Natural killer cell (primary cell): ENCODE results near the gene MITF. TPM values are rescaled to one million over a fixed set of nuclear protein-coding genes. Genes with fewer than 3 reads are reported as not detected.

Experiments used
- ATAC-seq, 3 donors: fragments of 150-1000 bp in 2 of 3; fragments of 200-7000 bp in 1 of 3; cut with Tn5 transposase; 1 replicate in 1 of 3; 2 replicates in 2 of 3; pipeline ENCODE4 v1.10.0; 2021; ENCODE audit warnings: mild to moderate bottlenecking in 2 of 3, moderate library complexity in 2 of 3
- DNase-seq, 2 donors: peaks; one replicate each; pipeline versions ENCODE4 v3.0.0 to v3.0.0-alpha.2; 2013 to 2021; ENCODE audit warnings: mixed read lengths in 1 of 2
- H3K27ac ChIP-seq: one replicate; pipeline ENCODE4 v1.5.1; 2013; ENCODE audit warnings: mild to moderate bottlenecking, low read length
- H3K27me3 ChIP-seq: one replicate; pipeline ENCODE4 v1.6.1; 2013; ENCODE audit warnings: low read length; ENCODE audit not compliant: control insufficient read depth, insufficient read depth
- H3K36me3 ChIP-seq: one replicate; pipeline ENCODE4 v1.6.1; 2013; ENCODE audit warnings: low read length; ENCODE audit not compliant: control insufficient read depth, insufficient read depth
- H3K4me1 ChIP-seq: one replicate; pipeline ENCODE4 v1.6.1; 2013; ENCODE audit warnings: low read length; ENCODE audit not compliant: control insufficient read depth, insufficient read depth
- H3K4me3 ChIP-seq: one replicate; pipeline ENCODE4 v1.5.1; 2013; ENCODE audit warnings: low read length
- H3K9me3 ChIP-seq: one replicate; pipeline ENCODE4 v1.6.1; 2013; ENCODE audit warnings: low read length; ENCODE audit not compliant: control insufficient read depth, insufficient read depth
- H3K27ac Mint-ChIP-seq, 2 donors: one replicate each; pipeline ENCODE4 v1.8.0; 2022; ENCODE audit warnings: mild to moderate bottlenecking in 2 of 2, mixed read lengths in 2 of 2, moderate library complexity in 1 of 2
- H3K27me3 Mint-ChIP-seq, 2 donors: one replicate each; pipeline ENCODE4 v1.8.0; 2022; ENCODE audit warnings: low read depth in 2 of 2, mixed read lengths in 2 of 2
- H3K36me3 Mint-ChIP-seq: one replicate; pipeline ENCODE4 v1.8.0; 2022; ENCODE audit warnings: mixed read lengths
- H3K4me1 Mint-ChIP-seq, 2 donors: one replicate each; pipeline ENCODE4 v1.8.0; 2022; ENCODE audit warnings: mixed read lengths in 2 of 2
- H3K4me3 Mint-ChIP-seq: one replicate; pipeline ENCODE4 v1.8.0; 2022; ENCODE audit warnings: mild to moderate bottlenecking, moderate library complexity, mixed read lengths
- H3K9me3 Mint-ChIP-seq, 2 donors: one replicate each; pipeline ENCODE4 v1.8.0; 2022; ENCODE audit warnings: mixed read lengths in 2 of 2
- CTCF ChIP-seq: fragments of 200-600 bp; IDR thresholded peaks from one replicate; pipeline ENCODE4 v1.8.0; 2022; ENCODE audit warnings: antibody characterized with exemption
- WGBS: methylation state at CpG from one replicate; pipeline ENCODE4 v1.1.7; 2013; ENCODE audit warnings: missing lambda C conversion rate; ENCODE audit not compliant: insufficient coverage; 5-methylcytosine and 5-hydroxymethylcytosine counted together
- intact Hi-C: fragments of 100-400 bp; cut with micrococcal nuclease; formaldehyde crosslinking; loops from one replicate; pipeline ENCODE4 v1.14.2; 2022
- total RNA-seq, 4 donors: library from RNA; stranded (reverse); fragments of 120-200 nt in 1 of 4; gene quantifications; one replicate each; pipeline versions ENCODE4 v1.2.3 to v1.2.4, GENCODE V29; 2013 to 2022

Gene MITF
- total RNA-seq, 3 donors from 2014 or later (not counting 1 experiment from before 2014, with no cell fraction given) = 0.23 to 1.5 (median 0.54) TPM

- no peaks in the 10 kb centered on the region for H3K4me1 Mint-ChIP-seq
These were observed 40.5 kb upstream of the MITF start for GRCh38 chr3:69698728-69699127.

DNA sequence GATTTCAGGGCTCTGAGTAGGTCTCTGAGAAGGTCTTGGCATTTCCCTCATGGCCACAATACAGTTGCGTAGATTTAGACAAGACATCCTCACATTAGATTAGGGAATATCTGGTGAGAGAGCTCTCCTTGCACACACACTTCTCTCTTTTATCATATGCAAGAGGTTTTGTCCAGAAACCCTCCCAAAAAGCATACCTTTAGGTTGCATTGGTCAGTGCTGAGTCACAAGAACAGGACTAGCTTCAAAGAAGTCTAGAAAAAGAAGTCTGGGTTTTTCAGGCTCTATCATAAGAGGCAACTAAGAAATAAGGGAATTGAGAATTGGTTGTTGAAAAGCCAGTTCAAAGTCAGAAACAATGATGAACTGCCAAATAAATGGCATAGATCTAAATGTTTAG lies 40.1 kb upstream of the MITF start:
- DNase-seq = no peak
- intact Hi-C loops = no loop called here
- H3K27ac ChIP-seq = no peak overlapping the region
- Mint-ChIP-seq H3K27ac (no peak overlapping the region), H3K27me3 (peaks cover 0 to 6% of the 10 kb centered on the region in 2 donors), H3K9me3 (peaks cover 4 to 5% of the 10 kb centered on the region in 2 donors), H3K4me3 (no peak overlapping the region), H3K4me1 (no peaks in the 10 kb centered on the region), H3K36me3 (no peaks in the 10 kb centered on the region)
- no peak for ATAC-seq
- peaks cover 3% of the 10 kb centered on the region for H3K9me3 ChIP-seq
- no peaks in the 10 kb centered on the region for H3K27me3 ChIP-seq
- no peaks in the 10 kb centered on the region for H3K4me1 ChIP-seq
- TF ChIP-seq CTCF = no peak
- 100% methylated on average over 1 of the region's 1 CpG for WGBS
- H3K36me3 ChIP-seq = no peaks in the 10 kb centered on the region
- H3K4me3 ChIP-seq = no peak overlapping the region

More at GRCh38 chr3:69698728-69699127, 40.5 kb upstream of the MITF start:
- Mint-ChIP-seq H3K27ac (no peak overlapping the region), H3K9me3 (peaks cover 4 to 5% of the 10 kb centered on the region in 2 donors), H3K36me3 (no peaks in the 10 kb centered on the region), H3K27me3 (peaks cover 0 to 6% of the 10 kb centered on the region in 2 donors), H3K4me3 (no peak overlapping the region)
- intact Hi-C loops = no loop called here
- WGBS = 91% methylated on average over 1 of the region's 2 CpGs
- ATAC-seq (no peak), DNase-seq (no peak)
- Histone ChIP-seq H3K4me3 (no peak overlapping the region), H3K27me3 (no peaks in the 10 kb centered on the region), H3K4me1 (no peaks in the 10 kb centered on the region), H3K9me3 (peaks cover 3% of the 10 kb centered on the region), H3K36me3 (no peaks in the 10 kb centered on the region), H3K27ac (no peak overlapping the region)
- TF ChIP-seq CTCF = no peak

- Mint-ChIP-seq H3K36me3 (no peaks in the 10 kb centered on the region), H3K4me3 (no peak overlapping the region), H3K4me1 (no peaks in the 10 kb centered on the region), H3K9me3 (peaks cover 4 to 5% of the 10 kb centered on the region in 2 donors), H3K27me3 (peaks cover 0 to 6% of the 10 kb centered on the region in 2 donors), H3K27ac (no peak overlapping the region)
- Histone ChIP-seq H3K27ac (no peak overlapping the region), H3K4me1 (no peaks in the 10 kb centered on the region), H3K9me3 (peaks cover 3% of the 10 kb centered on the region), H3K27me3 (no peaks in the 10 kb centered on the region), H3K36me3 (no peaks in the 10 kb centered on the region), H3K4me3 (no peak overlapping the region)
- no peak for ATAC-seq
- WGBS = 87% methylated on average over 1 of the region's 1 CpG
- no peak for TF ChIP-seq CTCF
- intact Hi-C loops = no loop called here
- no peak for DNase-seq
These were observed 38.3 kb upstream of the MITF start for GRCh38 chr3:69700949-69701348.
